Stimulated activated CD4-positive, alpha-beta T cell treated with anti-CD3 and anti-CD28 coated beads, Interleukin-15, amount 100 ng/mL, for 24 hours (primary cell): ENCODE measurements around the gene LASP1.
"Not testable (repeated sequence)": the region's sequence is repeated elsewhere in the genome, so short reads cannot be mapped to it uniquely, and the experiment has no call there.

ENCODE experiments used
- DNase-seq: peaks from one replicate; pipeline ENCODE4 v3.0.0-alpha.2; 2020

LASP1 gene, protein sequence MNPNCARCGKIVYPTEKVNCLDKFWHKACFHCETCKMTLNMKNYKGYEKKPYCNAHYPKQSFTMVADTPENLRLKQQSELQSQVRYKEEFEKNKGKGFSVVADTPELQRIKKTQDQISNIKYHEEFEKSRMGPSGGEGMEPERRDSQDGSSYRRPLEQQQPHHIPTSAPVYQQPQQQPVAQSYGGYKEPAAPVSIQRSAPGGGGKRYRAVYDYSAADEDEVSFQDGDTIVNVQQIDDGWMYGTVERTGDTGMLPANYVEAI

GRCh38 chr17:38869526-38870258, at the start of gene LASP1:
LASP1 (plus strand) TSS chr17:38870058; CDS start chr17:38870190, 132 bp downstream.
- DNase-seq, result peak; percentile 90

DNA sequence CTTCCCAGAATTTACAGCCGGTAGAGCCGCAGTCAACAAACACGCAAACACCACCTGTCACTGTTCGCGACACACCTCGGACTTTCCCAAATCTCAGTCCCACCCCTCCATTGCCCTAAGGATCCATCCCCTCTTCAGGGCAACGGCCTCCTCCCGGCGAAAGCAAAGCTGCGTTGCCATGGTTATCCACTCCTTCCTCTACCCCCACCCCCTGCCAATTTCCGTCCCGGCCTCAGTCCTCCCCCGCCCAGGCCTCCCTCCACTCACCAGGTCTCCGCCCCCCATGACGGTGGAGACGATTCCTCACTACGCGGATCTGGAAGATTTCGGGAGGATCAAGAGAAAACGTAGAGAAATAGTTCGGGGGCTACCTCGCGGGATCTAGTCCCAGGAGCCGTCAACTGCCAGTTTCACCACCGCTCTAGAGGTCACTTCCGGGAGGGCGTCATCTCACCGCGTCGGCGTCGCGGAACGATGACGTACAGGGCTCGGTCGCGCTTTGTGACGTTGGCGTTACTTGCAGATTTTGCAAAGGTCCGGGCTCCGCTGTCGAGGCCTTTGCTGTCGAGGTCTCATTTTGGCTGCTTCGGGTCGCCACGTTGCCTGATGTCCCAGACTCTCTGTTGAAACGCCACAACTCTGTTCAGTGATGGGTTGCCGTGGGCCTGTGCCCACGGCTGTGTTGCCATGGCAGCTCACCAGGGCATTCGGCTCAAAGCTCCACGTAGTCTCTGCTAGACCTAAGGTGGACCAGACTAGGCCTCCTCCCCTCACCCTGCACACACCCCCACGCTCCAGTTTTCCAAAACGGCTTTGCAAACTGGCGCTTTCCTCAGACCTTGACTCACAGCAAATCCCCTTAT, 44.7 kb upstream of the LASP1 start, which contains the start of gene CWC25:
Gene CWC25 (minus strand): TSS at position 423 of the 863 bp plus-strand sequence. CDS start 138 bp downstream, at position 285.
- peak; percentile 93 for DNase-seq

GRCh38 chr17:38825762-38826247, 44.1 kb upstream of the LASP1 start:
- DNase-seq, result no peak

DNA sequence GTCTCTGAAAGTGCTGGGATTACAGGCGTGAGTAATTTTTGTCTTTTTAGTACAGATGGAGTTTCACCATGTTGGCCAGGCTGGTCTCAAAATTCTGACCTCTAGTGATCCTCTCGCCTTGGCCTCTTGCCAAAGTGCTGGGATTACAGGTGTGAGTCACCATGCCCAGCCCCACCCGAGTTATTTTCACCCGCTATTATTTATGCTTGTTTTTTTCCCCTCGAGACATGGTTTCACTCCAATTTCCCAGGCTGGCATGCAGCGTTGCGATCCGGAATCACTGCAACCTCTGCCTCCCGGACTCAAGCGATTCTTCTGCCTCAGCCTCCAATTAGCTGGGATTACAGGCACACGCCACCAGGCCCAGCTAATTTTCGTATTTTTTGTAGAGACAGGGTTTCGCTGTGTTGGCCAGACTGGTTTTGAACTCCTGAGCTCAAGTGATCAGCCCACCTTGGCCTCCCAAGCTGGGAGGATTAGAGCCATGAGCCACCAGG, 25.5 kb upstream of the LASP1 start:
- peak; percentile 17 for DNase-seq

DNA sequence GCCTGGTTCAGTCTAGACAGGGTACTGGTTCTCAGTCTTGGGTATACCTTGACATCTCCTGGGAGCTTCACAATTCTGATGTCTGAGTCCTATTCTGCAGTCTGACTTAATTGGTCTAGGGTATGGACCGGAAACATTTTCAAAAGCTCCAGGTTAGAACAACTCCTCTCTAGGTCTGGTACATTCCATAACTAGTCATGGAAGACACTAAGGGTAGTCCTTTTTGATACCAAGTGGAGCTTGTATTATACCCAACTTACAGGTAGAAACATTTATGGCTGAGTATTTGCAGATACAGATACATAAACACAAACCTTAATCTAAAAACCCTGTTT, 21.3 kb upstream of the LASP1 start:
- no peak for DNase-seq

GRCh38 chr17:38848939-38849605, 20.8 kb upstream of the LASP1 start:
- peak; percentile 13 for DNase-seq

- no peak for DNase-seq
Observed at GRCh38 chr17:38850374-38850773, 19.5 kb upstream of the LASP1 start.

GRCh38 chr17:38851434-38851833, 18.4 kb upstream of the LASP1 start:
- DNase-seq, result no peak

GRCh38 chr17:38852771-38853291, 17.0 kb upstream of the LASP1 start:
- DNase-seq, result peak; percentile 30

- DNase-seq, result peak; percentile 94
Observed at GRCh38 chr17:38853292-38854219, 16.3 kb upstream of the LASP1 start, which contains the start of gene RPL23. RPL23 (minus strand) TSS chr17:38853721; CDS start chr17:38853710, 11 bp downstream.

- not testable (repeated sequence) for DNase-seq
Observed at GRCh38 chr17:38855101-38855714, 14.7 kb upstream of the LASP1 start.

DNA sequence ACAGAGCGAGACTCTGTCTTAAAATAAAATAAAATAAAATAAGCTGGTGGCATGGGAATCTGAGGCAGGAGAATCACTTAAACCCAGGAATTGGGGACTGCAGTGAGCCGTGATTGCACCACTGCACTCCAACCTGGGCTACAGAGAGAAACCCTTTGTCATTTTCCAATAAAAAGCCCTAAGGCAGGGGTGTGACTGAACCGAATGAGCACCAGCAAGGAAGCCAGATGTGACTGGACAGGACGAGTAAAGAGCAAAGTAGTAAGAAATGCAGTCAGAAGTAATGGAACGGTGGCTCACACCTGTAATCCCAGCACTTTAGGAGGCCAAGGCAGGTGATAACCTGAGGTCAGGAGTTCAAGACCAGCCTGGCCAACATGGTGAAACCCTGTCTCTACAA, 12.6 kb upstream of the LASP1 start:
- DNase-seq, result no peak

DNA sequence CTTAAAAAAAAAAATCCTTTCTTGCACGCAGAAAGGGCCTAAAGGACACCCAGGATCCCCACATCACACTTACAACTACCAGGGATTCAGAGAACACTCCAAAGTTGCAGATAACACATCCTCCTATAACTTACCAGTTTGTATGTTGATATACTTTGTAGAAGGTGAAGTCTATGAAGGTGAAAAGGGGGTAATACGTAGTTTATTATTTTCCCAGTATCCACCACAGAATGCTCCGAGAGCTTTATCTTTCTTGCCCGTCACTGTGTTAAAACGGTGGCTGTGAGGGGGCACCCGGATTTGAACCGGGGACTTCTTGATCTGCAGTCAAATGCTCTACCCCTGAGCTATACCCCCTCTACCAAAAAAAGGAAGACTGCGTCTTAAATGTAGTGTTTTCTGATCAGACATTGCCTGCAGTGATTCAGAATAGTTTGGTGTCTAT, 8.4 kb upstream of the LASP1 start:
- no peak for DNase-seq

DNA sequence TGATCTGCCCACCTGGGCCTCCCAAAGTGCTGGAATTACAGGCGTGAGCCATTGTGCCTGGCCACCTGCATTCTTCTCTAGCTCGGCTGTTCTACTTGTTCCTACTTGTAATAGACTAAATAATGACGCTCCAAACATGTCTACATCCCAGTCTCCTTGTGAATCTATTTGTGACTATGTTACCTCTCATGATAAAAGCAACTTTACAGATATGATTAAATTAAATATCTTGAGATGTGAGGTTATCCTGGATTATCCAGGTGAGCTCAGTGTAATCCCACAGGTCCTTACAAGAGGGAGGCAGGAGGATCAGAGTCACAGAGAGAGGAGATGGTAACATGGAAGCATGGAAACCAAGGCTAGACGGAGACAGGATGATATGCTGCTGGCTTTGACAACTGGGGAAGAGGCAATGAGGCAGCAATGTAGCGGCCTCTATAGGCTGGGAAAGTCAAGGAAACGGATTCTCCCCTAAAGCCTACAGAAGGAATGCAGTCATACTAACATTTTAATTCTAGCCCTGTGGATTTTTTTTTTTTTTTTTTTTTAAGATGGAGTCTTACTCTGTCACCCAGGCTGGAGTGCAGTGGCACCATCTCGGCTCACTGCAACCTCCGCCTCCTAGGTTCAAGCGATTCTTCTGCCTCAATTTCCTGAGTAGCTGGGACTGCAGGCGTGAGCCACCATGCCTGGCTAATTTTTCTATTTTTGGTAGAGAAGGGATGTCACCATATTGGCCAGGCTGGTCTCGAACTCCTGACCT, 5.0 kb upstream of the LASP1 start:
- DNase-seq, result no peak

DNA sequence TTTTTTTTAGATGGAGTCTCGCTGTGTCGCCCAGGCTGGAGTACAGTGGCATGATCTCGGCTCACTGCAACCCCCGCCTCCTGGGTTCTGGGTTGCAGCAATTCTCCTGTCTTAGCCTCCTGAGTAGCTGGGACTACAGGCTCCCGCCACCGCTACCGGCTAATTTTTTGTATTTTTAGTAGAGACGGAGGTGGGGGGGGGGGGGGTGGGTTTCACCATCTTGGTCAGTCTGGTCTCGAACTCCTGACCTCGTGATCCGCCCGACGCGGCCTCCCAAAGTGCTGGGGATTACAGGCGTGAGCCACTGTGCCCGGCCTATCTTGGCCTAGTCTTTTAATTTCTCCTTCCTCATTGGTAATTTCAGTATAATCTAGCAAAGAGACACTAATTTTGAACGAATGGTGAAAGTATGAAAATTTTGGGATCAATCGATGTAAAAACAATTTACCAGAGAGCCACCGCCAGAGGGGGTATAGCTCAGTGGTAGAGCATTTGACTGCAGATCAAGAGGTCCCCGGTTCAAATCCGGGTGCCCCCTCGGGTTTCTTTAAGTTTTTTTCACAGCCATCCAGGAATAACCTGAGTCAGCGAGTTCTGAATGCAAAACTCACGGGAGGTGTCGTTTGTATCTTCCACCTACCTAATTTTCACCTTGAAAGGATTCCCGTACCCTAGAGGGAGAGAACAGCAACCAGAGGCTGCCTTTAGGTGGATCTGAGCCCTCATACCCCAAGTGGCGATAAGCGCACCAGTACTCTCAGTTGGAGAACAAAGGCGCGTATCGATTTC, 2.5 kb upstream of the LASP1 start:
- peak; percentile 84 for DNase-seq

DNA sequence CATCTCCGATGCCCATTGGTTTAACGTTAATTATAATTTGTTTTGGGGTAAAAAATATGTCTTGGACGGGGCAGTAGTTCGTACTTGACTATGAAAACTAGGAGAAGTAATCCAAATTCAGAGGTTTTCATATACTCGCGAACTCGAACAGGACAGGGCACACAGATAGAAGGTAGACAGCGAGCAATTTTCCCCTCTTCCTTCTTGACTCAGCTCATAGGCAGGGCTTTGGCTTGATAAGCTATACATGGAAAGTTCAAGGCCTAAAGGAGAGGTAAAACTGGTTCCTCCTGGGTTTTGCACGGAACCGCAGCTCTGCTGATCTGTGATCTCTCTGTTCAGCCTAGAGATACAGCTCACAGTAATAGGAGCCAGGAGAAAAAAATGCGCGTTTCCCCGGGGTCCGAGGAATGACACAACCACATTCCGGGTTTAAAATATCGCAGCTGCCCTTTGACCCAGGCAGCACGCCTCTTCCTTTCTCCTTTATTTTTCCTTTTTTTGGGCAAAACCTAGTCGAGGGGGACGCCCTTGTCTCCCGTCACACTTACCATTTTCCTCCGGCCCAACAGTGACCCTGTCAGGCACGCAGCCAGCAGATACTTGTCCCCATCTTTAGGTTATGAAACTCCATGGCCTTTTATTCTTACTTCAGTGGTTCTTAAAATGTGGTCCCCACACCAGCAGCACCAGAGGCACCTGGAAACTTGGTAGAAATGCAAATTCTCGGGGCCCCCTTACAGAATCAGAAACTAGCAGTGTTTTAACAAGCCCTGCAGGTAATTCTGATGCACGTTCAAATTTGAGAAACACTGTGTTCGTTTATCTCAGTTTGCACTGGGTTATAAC, 1.7 kb upstream of the LASP1 start:
- DNase-seq, result no peak

GRCh38 chr17:38868817-38869525, 887 bp upstream of the LASP1 start:
- peak; percentile 92 for DNase-seq
